Measurements from ENCODE around the gene SNRPD2. TPM values are rescaled to one million over a fixed set of nuclear protein-coding genes. Genes with fewer than 3 reads are reported as not detected.
"Not testable (repeated sequence)": the region's sequence is repeated elsewhere in the genome, so short reads cannot be mapped to it uniquely, and the experiment has no call there.

SNRPD2 gene
- total and polyA plus RNA-seq, 2 donors (not counting 1 experiment from before 2014, with no cell fraction given): 362 to 440 TPM

DNA sequence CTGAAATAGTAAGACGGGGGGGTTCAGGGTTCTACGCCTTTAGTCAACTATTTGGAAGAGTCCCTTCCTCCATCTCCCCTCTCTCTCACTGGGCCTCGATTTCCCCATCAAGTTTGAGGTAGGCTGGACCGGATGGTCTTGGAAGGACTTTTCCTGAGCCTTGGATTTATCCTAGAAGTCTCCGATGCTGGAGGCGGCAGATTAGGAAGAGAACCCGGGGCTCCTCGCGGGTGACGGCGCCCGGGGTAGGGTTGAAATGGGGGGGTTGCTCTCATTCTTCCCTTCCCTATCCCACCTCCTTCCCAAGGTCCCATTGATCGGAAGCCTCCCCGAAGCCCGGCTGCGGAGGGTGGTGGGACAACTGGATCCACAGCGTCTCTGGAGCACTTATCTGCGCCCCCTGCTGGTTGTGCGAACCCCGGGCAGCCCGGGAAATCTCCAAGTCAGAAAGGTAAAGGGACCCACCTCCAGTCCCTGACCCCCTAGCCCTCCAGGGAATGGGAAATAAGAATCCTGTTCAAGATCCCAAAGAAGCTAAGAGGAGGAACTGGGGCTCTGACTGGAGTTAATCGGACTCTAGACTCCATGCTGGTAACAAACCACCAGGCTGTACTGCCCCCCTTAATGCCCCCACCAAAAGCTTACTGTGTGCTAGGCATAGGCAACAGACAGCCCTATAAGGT, 1.5 kb upstream of the SNRPD2 start:
- DNase-seq (ENCODE audit: low read depth in 2 of 2): peak; percentile 50 to 66
- H3K36me3 ChIP-seq (ENCODE audit: control insufficient read depth, insufficient read depth, low read length): peaks cover 8% of the 10 kb centered on the region
- H3K9ac ChIP-seq (ENCODE audit: insufficient read depth, low read length): peak overlapping the region; percentile 95
- H3K4me3 ChIP-seq (replicated peaks in 1 of 4; ENCODE audit: control extremely low read depth in 1 of 4, insufficient read depth in 1 of 4, low read depth in 3 of 4, low read length in 4 of 4): peak overlapping the region; percentile 72 to 96 (median 86)
- peak overlapping the region; percentile 94 for H3K27ac ChIP-seq (ENCODE audit: insufficient read depth, low read length)
- no peaks in the 10 kb centered on the region for H3K4me1 ChIP-seq (ENCODE audit: control insufficient read depth, extremely low read depth, insufficient read depth, low read length)
- peak overlapping the region; percentile 64 for H3K4me2 ChIP-seq (ENCODE audit: extremely low read depth, insufficient read depth, low read length)
- H3K9me3 ChIP-seq (ENCODE audit: control insufficient read depth, insufficient read depth, low read depth, low read length): no peaks in the 10 kb centered on the region
- no peaks in the 10 kb centered on the region for H4K20me1 ChIP-seq (ENCODE audit: control insufficient read depth, extremely low read depth, insufficient read depth, low read length)
- H2AFZ ChIP-seq (ENCODE audit: low read length): peak overlapping the region; percentile 49
- peaks cover 14% of the 10 kb centered on the region for H3K79me2 ChIP-seq (ENCODE audit: control insufficient read depth, insufficient read depth, low read length)
- no peak for TF ChIP-seq EZH2 (IDR thresholded peaks at IDR 0.05; ENCODE audit: low read length, missing control alignments)
- TF ChIP-seq, protein P1, sequence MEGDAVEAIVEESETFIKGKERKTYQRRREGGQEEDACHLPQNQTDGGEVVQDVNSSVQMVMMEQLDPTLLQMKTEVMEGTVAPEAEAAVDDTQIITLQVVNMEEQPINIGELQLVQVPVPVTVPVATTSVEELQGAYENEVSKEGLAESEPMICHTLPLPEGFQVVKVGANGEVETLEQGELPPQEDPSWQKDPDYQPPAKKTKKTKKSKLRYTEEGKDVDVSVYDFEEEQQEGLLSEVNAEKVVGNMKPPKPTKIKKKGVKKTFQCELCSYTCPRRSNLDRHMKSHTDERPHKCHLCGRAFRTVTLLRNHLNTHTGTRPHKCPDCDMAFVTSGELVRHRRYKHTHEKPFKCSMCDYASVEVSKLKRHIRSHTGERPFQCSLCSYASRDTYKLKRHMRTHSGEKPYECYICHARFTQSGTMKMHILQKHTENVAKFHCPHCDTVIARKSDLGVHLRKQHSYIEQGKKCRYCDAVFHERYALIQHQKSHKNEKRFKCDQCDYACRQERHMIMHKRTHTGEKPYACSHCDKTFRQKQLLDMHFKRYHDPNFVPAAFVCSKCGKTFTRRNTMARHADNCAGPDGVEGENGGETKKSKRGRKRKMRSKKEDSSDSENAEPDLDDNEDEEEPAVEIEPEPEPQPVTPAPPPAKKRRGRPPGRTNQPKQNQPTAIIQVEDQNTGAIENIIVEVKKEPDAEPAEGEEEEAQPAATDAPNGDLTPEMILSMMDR (conservative IDR thresholded peaks at IDR 0.05 in 1 of 2, IDR thresholded peaks at IDR 0.05 in 1 of 2; ENCODE audit: low read depth in 1 of 2, low read length in 2 of 2): peak; percentile 81 to 88
- no peaks in the 10 kb centered on the region for H3K27me3 ChIP-seq (ENCODE audit: control insufficient read depth, insufficient read depth, low read length)

- Histone ChIP-seq H3K79me2 (ENCODE audit: control insufficient read depth, insufficient read depth, low read length) (peaks cover 14% of the 10 kb centered on the region), H3K36me3 (ENCODE audit: control insufficient read depth, insufficient read depth, low read length) (peaks cover 15% of the 10 kb centered on the region), H2AFZ (ENCODE audit: low read length) (peak within 1 kb of the TSS; percentile 86), H3K4me2 (ENCODE audit: extremely low read depth, insufficient read depth, low read length) (peak within 1 kb of the TSS; percentile 68), H3K9ac (ENCODE audit: insufficient read depth, low read length) (peak within 1 kb of the TSS; percentile 95), H3K9me3 (ENCODE audit: control insufficient read depth, insufficient read depth, low read depth, low read length) (no peaks in the 10 kb centered on the region), H4K20me1 (ENCODE audit: control insufficient read depth, extremely low read depth, insufficient read depth, low read length) (no peaks in the 10 kb centered on the region), H3K4me1 (ENCODE audit: control insufficient read depth, extremely low read depth, insufficient read depth, low read length) (no peaks in the 10 kb centered on the region), H3K27me3 (ENCODE audit: control insufficient read depth, insufficient read depth, low read length) (no peaks in the 10 kb centered on the region), H3K4me3 (replicated peaks in 1 of 4; ENCODE audit: control extremely low read depth in 1 of 4, insufficient read depth in 1 of 4, low read depth in 3 of 4, low read length in 4 of 4) (peak within 1 kb of the TSS; percentile 72 to 96 (median 86)), H3K27ac (ENCODE audit: insufficient read depth, low read length) (peak within 1 kb of the TSS; percentile 94)
- DNase-seq (ENCODE audit: low read depth in 2 of 2): peak; percentile 100
- no peak for TF ChIP-seq EZH2 (IDR thresholded peaks at IDR 0.05; ENCODE audit: low read length, missing control alignments)
- TF ChIP-seq, protein P1 (conservative IDR thresholded peaks at IDR 0.05 in 1 of 2, IDR thresholded peaks at IDR 0.05 in 1 of 2; ENCODE audit: low read depth in 1 of 2, low read length in 2 of 2): no peak
Observed at GRCh38 chr19:45692187-45693105, 693 bp upstream of the SNRPD2 start, which contains the start of gene QPCTL. Gene QPCTL, plus strand, starts transcription at chr19:45692666. Its CDS starts 38 bp downstream, at chr19:45692704.

GRCh38 chr19:45687599-45687998, 4.2 kb downstream of the SNRPD2 start:
- Histone ChIP-seq H3K4me3 (replicated peaks in 1 of 4; ENCODE audit: control extremely low read depth in 1 of 4, insufficient read depth in 1 of 4, low read depth in 3 of 4, low read length in 4 of 4) (no peak overlapping the region), H3K4me1 (ENCODE audit: control insufficient read depth, extremely low read depth, insufficient read depth, low read length) (no peaks in the 10 kb centered on the region), H3K9ac (ENCODE audit: insufficient read depth, low read length) (no peak overlapping the region), H3K79me2 (ENCODE audit: control insufficient read depth, insufficient read depth, low read length) (peaks cover 14% of the 10 kb centered on the region), H2AFZ (ENCODE audit: low read length) (no peak overlapping the region), H3K4me2 (ENCODE audit: extremely low read depth, insufficient read depth, low read length) (no peak overlapping the region), H3K27me3 (ENCODE audit: control insufficient read depth, insufficient read depth, low read length) (no peaks in the 10 kb centered on the region), H3K36me3 (ENCODE audit: control insufficient read depth, insufficient read depth, low read length) (peaks cover 14% of the 10 kb centered on the region), H3K27ac (ENCODE audit: insufficient read depth, low read length) (no peak overlapping the region), H3K9me3 (ENCODE audit: control insufficient read depth, insufficient read depth, low read depth, low read length) (no peaks in the 10 kb centered on the region), H4K20me1 (ENCODE audit: control insufficient read depth, extremely low read depth, insufficient read depth, low read length) (no peaks in the 10 kb centered on the region)
- TF ChIP-seq, protein P1 (conservative IDR thresholded peaks at IDR 0.05 in 1 of 2, IDR thresholded peaks at IDR 0.05 in 1 of 2; ENCODE audit: low read depth in 1 of 2, low read length in 2 of 2): no peak
- TF ChIP-seq EZH2 (IDR thresholded peaks at IDR 0.05; ENCODE audit: low read length, missing control alignments): no peak
- DNase-seq (ENCODE audit: low read depth in 2 of 2): no peak

GRCh38 chr19:45685045-45685444, 6.7 kb downstream of the SNRPD2 start:
- H3K9ac ChIP-seq (ENCODE audit: insufficient read depth, low read length); H3K27me3 ChIP-seq (ENCODE audit: control insufficient read depth, insufficient read depth, low read length); H2AFZ ChIP-seq (ENCODE audit: low read length); H3K27ac ChIP-seq (ENCODE audit: insufficient read depth, low read length); H3K79me2 ChIP-seq (ENCODE audit: control insufficient read depth, insufficient read depth, low read length); H3K4me1 ChIP-seq (ENCODE audit: control insufficient read depth, extremely low read depth, insufficient read depth, low read length); H3K4me2 ChIP-seq (ENCODE audit: extremely low read depth, insufficient read depth, low read length); H3K9me3 ChIP-seq (ENCODE audit: control insufficient read depth, insufficient read depth, low read depth, low read length); H4K20me1 ChIP-seq (ENCODE audit: control insufficient read depth, extremely low read depth, insufficient read depth, low read length); H3K4me3 ChIP-seq (replicated peaks in 1 of 4; ENCODE audit: control extremely low read depth in 1 of 4, insufficient read depth in 1 of 4, low read depth in 3 of 4, low read length in 4 of 4); DNase-seq (ENCODE audit: low read depth in 2 of 2): not testable (repeated sequence)
- peaks cover 14% of the 10 kb centered on the region for H3K36me3 ChIP-seq (ENCODE audit: control insufficient read depth, insufficient read depth, low read length)

Measured in fibroblast of lung (primary cell).